Activated T-helper 17 cell treated with anti-CD3 and anti-CD28 coated beads, Interleukin-2, amount 50 U/mL, for 72 hours (primary cell): ENCODE results near the gene TICAM1. TPM values are rescaled to one million over a fixed set of nuclear protein-coding genes. Genes with fewer than 3 reads are reported as not detected.
"Not testable (repeated sequence)": the region's sequence is repeated elsewhere in the genome, so short reads cannot be mapped to it uniquely, and the experiment has no call there.

Experiments used
- ATAC-seq: fragments of 150-1000 bp; cut with Tn5 transposase; replicated peaks from 2 replicates; pipeline ENCODE4 v1.10.0; 2021; ENCODE audit warnings: mild to moderate bottlenecking, moderate library complexity
- H3K27ac Mint-ChIP-seq: one replicate; pipeline ENCODE4 v1.8.0; 2022; ENCODE audit warnings: mixed read lengths
- H3K27me3 Mint-ChIP-seq: one replicate; pipeline ENCODE4 v1.8.0; 2022; ENCODE audit warnings: mixed read lengths
- H3K36me3 Mint-ChIP-seq: one replicate; pipeline ENCODE4 v1.8.0; 2022; ENCODE audit warnings: low read depth, mild to moderate bottlenecking, mixed read lengths
- H3K4me1 Mint-ChIP-seq: one replicate; pipeline ENCODE4 v1.8.0; 2022; ENCODE audit warnings: mixed read lengths
- H3K4me3 Mint-ChIP-seq: one replicate; pipeline ENCODE4 v1.8.0; 2022; ENCODE audit warnings: mild to moderate bottlenecking, mixed read lengths
- H3K9me3 Mint-ChIP-seq: one replicate; pipeline ENCODE4 v1.8.0; 2022; ENCODE audit warnings: mixed read lengths
- total RNA-seq, 2 donors: library from RNA; stranded (reverse); gene quantifications; one replicate each; pipeline ENCODE4 v1.2.3, GENCODE V29; 2022

TICAM1 gene
- total RNA-seq, 2 donors from 2014 or later, result 27.6 to 36.1 TPM

- Mint-ChIP-seq H3K36me3 (peaks cover 13% of the 10 kb centered on the region), H3K9me3 (no peaks in the 10 kb centered on the region), H3K27ac (no peak overlapping the region), H3K4me1 (no peaks in the 10 kb centered on the region), H3K4me3 (no peak overlapping the region), H3K27me3 (no peaks in the 10 kb centered on the region)
- no peak for ATAC-seq
Measured at GRCh38 chr19:4802711-4803110, 28.8 kb downstream of the TICAM1 start.

GRCh38 chr19:4801085-4801619, 30.4 kb downstream of the TICAM1 start:
- peaks cover 29% of the 10 kb centered on the region for H3K36me3 Mint-ChIP-seq
- peaks cover 6% of the 10 kb centered on the region for H3K4me1 Mint-ChIP-seq
- no peaks in the 10 kb centered on the region for H3K27me3 Mint-ChIP-seq
- H3K4me3 Mint-ChIP-seq, result no peak overlapping the region
- no peak for ATAC-seq
- H3K27ac Mint-ChIP-seq, result no peak overlapping the region
- no peaks in the 10 kb centered on the region for H3K9me3 Mint-ChIP-seq

- no peak for ATAC-seq
- peaks cover 6% of the 10 kb centered on the region for H3K4me1 Mint-ChIP-seq
- H3K27ac Mint-ChIP-seq, result no peak overlapping the region
- H3K36me3 Mint-ChIP-seq, result peaks cover 34% of the 10 kb centered on the region
- H3K9me3 Mint-ChIP-seq, result no peaks in the 10 kb centered on the region
- H3K4me3 Mint-ChIP-seq, result no peak overlapping the region
- no peaks in the 10 kb centered on the region for H3K27me3 Mint-ChIP-seq
Measured at GRCh38 chr19:4800591-4801081, 30.9 kb downstream of the TICAM1 start.

GRCh38 chr19:4795400-4795799, 36.1 kb downstream of the TICAM1 start:
- peak overlapping the region; percentile 72 for H3K4me3 Mint-ChIP-seq

GRCh38 chr19:4794971-4795370, 36.5 kb downstream of the TICAM1 start:
- H3K27ac Mint-ChIP-seq, result peak overlapping the region; percentile 28
- no peaks in the 10 kb centered on the region for H3K9me3 Mint-ChIP-seq
- H3K36me3 Mint-ChIP-seq, result peaks cover 70% of the 10 kb centered on the region
- peak overlapping the region; percentile 72 for H3K4me3 Mint-ChIP-seq
- ATAC-seq, result no peak
- no peaks in the 10 kb centered on the region for H3K27me3 Mint-ChIP-seq
- peaks cover 14% of the 10 kb centered on the region for H3K4me1 Mint-ChIP-seq

More at GRCh38 chr19:4795400-4795799, 36.1 kb downstream of the TICAM1 start:
- H3K27me3 Mint-ChIP-seq, result no peaks in the 10 kb centered on the region
- H3K9me3 Mint-ChIP-seq, result no peaks in the 10 kb centered on the region
- H3K4me1 Mint-ChIP-seq, result peaks cover 14% of the 10 kb centered on the region
- no peak for ATAC-seq
- peak overlapping the region; percentile 28 for H3K27ac Mint-ChIP-seq
- H3K36me3 Mint-ChIP-seq, result peaks cover 70% of the 10 kb centered on the region

GRCh38 chr19:4793278-4793677, 38.2 kb downstream of the TICAM1 start:
- peaks cover 62% of the 10 kb centered on the region for H3K36me3 Mint-ChIP-seq
- peak overlapping the region; percentile 72 for H3K4me3 Mint-ChIP-seq
- peaks cover 14% of the 10 kb centered on the region for H3K4me1 Mint-ChIP-seq
- ATAC-seq, H3K27me3 Mint-ChIP-seq, H3K27ac Mint-ChIP-seq, H3K9me3 Mint-ChIP-seq: not testable (repeated sequence)

- not testable (repeated sequence) for ATAC-seq, H3K27ac Mint-ChIP-seq, H3K27me3 Mint-ChIP-seq
Measured at GRCh38 chr19:4792866-4793195, 38.7 kb downstream of the TICAM1 start.

GRCh38 chr19:4792019-4792865, 39.3 kb downstream of the TICAM1 start:
- H3K9me3 Mint-ChIP-seq, ATAC-seq: not testable (repeated sequence)
- peak overlapping the region; percentile 72 for H3K4me3 Mint-ChIP-seq

More at GRCh38 chr19:4792866-4793195, 38.7 kb downstream of the TICAM1 start:
- peaks cover 14% of the 10 kb centered on the region for H3K4me1 Mint-ChIP-seq
- peaks cover 58% of the 10 kb centered on the region for H3K36me3 Mint-ChIP-seq
- not testable (repeated sequence) for H3K9me3 Mint-ChIP-seq
- H3K4me3 Mint-ChIP-seq, result peak overlapping the region; percentile 72

GRCh38 chr19:4791183-4792018, 40.1 kb downstream of the TICAM1 start, which contains the start of gene FEM1A:
Gene FEM1A (plus strand): TSS chr19:4791734. CDS start chr19:4791855, 121 bp downstream.
- H3K9me3 Mint-ChIP-seq, result no peaks in the 10 kb centered on the region

More at GRCh38 chr19:4792019-4792865, 39.3 kb downstream of the TICAM1 start:
- H3K27ac Mint-ChIP-seq, H3K27me3 Mint-ChIP-seq: not testable (repeated sequence)
- Mint-ChIP-seq H3K36me3 (peaks cover 52% of the 10 kb centered on the region), H3K4me1 (peaks cover 14% of the 10 kb centered on the region)

GRCh38 chr19:4786412-4787016, 45.0 kb downstream of the TICAM1 start:
- not testable (repeated sequence) for H3K4me3 Mint-ChIP-seq, H3K27ac Mint-ChIP-seq, H3K9me3 Mint-ChIP-seq, H3K27me3 Mint-ChIP-seq, H3K4me1 Mint-ChIP-seq, H3K36me3 Mint-ChIP-seq, ATAC-seq

More at GRCh38 chr19:4791183-4792018, 40.1 kb downstream of the TICAM1 start, which contains the start of gene FEM1A:
- H3K27me3 Mint-ChIP-seq, result no peaks in the 10 kb centered on the region
- peaks cover 44% of the 10 kb centered on the region for H3K36me3 Mint-ChIP-seq
- ATAC-seq, result peak; percentile 92
- H3K4me3 Mint-ChIP-seq, result peak within 1 kb of the TSS; percentile 72
- peaks cover 9% of the 10 kb centered on the region for H3K4me1 Mint-ChIP-seq
- peak within 1 kb of the TSS; percentile 62 for H3K27ac Mint-ChIP-seq

GRCh38 chr19:4781801-4782200, 49.7 kb downstream of the TICAM1 start:
- no peak overlapping the region for H3K4me3 Mint-ChIP-seq
- ATAC-seq, result no peak
- H3K27ac Mint-ChIP-seq, result no peak overlapping the region
- no peaks in the 10 kb centered on the region for H3K36me3 Mint-ChIP-seq
- no peaks in the 10 kb centered on the region for H3K9me3 Mint-ChIP-seq
- no peaks in the 10 kb centered on the region for H3K4me1 Mint-ChIP-seq
- peaks cover 10% of the 10 kb centered on the region for H3K27me3 Mint-ChIP-seq

GRCh38 chr19:4780860-4781259, 50.7 kb downstream of the TICAM1 start:
- ATAC-seq, result no peak
- Mint-ChIP-seq H3K9me3 (no peaks in the 10 kb centered on the region), H3K4me1 (no peaks in the 10 kb centered on the region), H3K27me3 (peaks cover 10% of the 10 kb centered on the region), H3K36me3 (no peaks in the 10 kb centered on the region), H3K4me3 (no peak overlapping the region), H3K27ac (no peak overlapping the region)

- H3K4me3 Mint-ChIP-seq, H3K9me3 Mint-ChIP-seq, H3K27ac Mint-ChIP-seq, H3K4me1 Mint-ChIP-seq, H3K36me3 Mint-ChIP-seq, ATAC-seq: not testable (repeated sequence)
- peaks cover 19% of the 10 kb centered on the region for H3K27me3 Mint-ChIP-seq
Measured at GRCh38 chr19:4778124-4778523, 53.4 kb downstream of the TICAM1 start.
